PC-3 (cell line): Measurements from ENCODE around the gene KSR2. TPM values are rescaled to one million over a fixed set of nuclear protein-coding genes. Genes with fewer than 3 reads are reported as not detected.

Experiments used
- ATAC-seq: fragments of 200-7000 bp; cut with Tn5 transposase; 2 replicates; pipeline ENCODE4 v1.9.1; 2020; ENCODE audit warnings: mild to moderate bottlenecking, moderate library complexity
- BruUV-seq: library from RNA; stranded (reverse); fragments of 400-500 nt; replicated peaks from 2 replicates; lab custom pipeline; 2021; lab: Mats Ljungman, UMichigan
- CTCF ChIA-PET: fragments of 300-600 bp; sonication (Branson Sonifier 250); formaldehyde crosslinking; loops from one replicate; lab custom pipeline; 2022; ENCODE audit warnings: antibody characterized with exemption; lab: Charles Lee
- POLR2A ChIA-PET: fragments of 300-600 bp; sonication (Branson Sonifier 250); formaldehyde crosslinking; loops from one replicate; lab custom pipeline; 2022; ENCODE audit warnings: antibody characterized with exemption; ENCODE audit not compliant: unreplicated experiment; lab: Charles Lee
- DNase-seq: peaks from one replicate; pipeline ENCODE4 v3.0.0-alpha.2; 2015
- H2AFZ ChIP-seq: fragments of 300-600 bp; sonication (generic); 2 replicates; pipeline ENCODE4 v1.6.0; 2016; ENCODE audit warnings: antibody characterized with exemption, low read length
- H3F3A ChIP-seq: fragments of 300-600 bp; sonication (generic); one replicate; pipeline ENCODE4 v1.6.0; 2017; ENCODE audit warnings: antibody characterized with exemption, low read length, control low read depth, mild to moderate bottlenecking; ENCODE audit not compliant: unreplicated experiment
- H3K27ac ChIP-seq: fragments of 300-600 bp; sonication (generic); 2 replicates; pipeline ENCODE4 v1.5.1; 2016; ENCODE audit warnings: mild to moderate bottlenecking, low read length
- H3K27me3 ChIP-seq: fragments of 300-600 bp; sonication (generic); 2 replicates; pipeline ENCODE4 v1.6.1; 2016; ENCODE audit warnings: low read length, mixed read lengths
- H3K36me3 ChIP-seq: fragments of 300-600 bp; sonication (generic); 2 replicates; pipeline ENCODE4 v1.6.1; 2016; ENCODE audit warnings: low read depth, mixed run types, low read length, mixed read lengths
- H3K4me1 ChIP-seq: fragments of 300-600 bp; sonication (generic); 2 replicates; pipeline ENCODE4 v1.5.1; 2016; ENCODE audit warnings: low read length; ENCODE audit not compliant: insufficient read depth
- H3K4me2 ChIP-seq: fragments of 300-600 bp; sonication (generic); 2 replicates; pipeline ENCODE4 v1.6.0; 2016; ENCODE audit warnings: low read length
- H3K4me3 ChIP-seq: fragments of 300-600 bp; sonication (generic); 2 replicates; pipeline ENCODE4 v1.5.1; 2016; ENCODE audit warnings: mild to moderate bottlenecking, low read length, mixed read lengths
- H3K79me2 ChIP-seq: fragments of 300-600 bp; sonication (generic); 2 replicates; pipeline ENCODE4 v1.6.1; 2017; ENCODE audit warnings: low read length, mixed read lengths
- H3K9ac ChIP-seq: fragments of 300-600 bp; sonication (generic); 2 replicates; pipeline ENCODE4 v1.6.0; 2016; ENCODE audit warnings: mild to moderate bottlenecking, low read length
- H3K9me2 ChIP-seq: fragments of 300-600 bp; sonication (generic); replicated peaks from 2 replicates; pipeline ENCODE4 v1.6.1; 2016; ENCODE audit warnings: mixed run types, low read length, mixed read lengths
- H3K9me3 ChIP-seq: fragments of 300-600 bp; sonication (generic); 2 replicates; pipeline ENCODE4 v1.6.1; 2016; ENCODE audit warnings: low read length, mixed read lengths
- H4K20me1 ChIP-seq: fragments of 300-600 bp; sonication (generic); 2 replicates; pipeline ENCODE4 v1.6.1; 2016; ENCODE audit warnings: low read length, mixed read lengths
- CTCF ChIP-seq: fragments of 300-600 bp; sonication (generic); conservative IDR thresholded peaks from 2 replicates; pipeline ENCODE4 v1.5.1; 2017; ENCODE audit warnings: antibody characterized with exemption, low read depth, mild to moderate bottlenecking, low read length
- EZH2 ChIP-seq: fragments of 300-600 bp; sonication (generic); IDR thresholded peaks from one replicate; pipeline ENCODE4 v1.6.1; 2017; ENCODE audit warnings: antibody characterized with exemption, mild to moderate bottlenecking, low read length; ENCODE audit not compliant: unreplicated experiment
- EZH2phosphoT487 ChIP-seq: fragments of 300-600 bp; sonication (generic); IDR thresholded peaks from 2 replicates; pipeline ENCODE4 v1.6.1; 2018; ENCODE audit warnings: mild to moderate bottlenecking, antibody characterized with exemption, low read length, borderline replicate concordance
- intact Hi-C: fragments of 100-400 bp; cut with micrococcal nuclease; formaldehyde crosslinking; loops from 2 replicates; pipeline ENCODE4 v1.9.0; 2023
- total RNA-seq: library from RNA; depleted of rRNA; stranded (reverse); fragments of >200 nt; gene quantifications from 2 replicates; pipeline ENCODE4 v1.2.3, GENCODE V29; 2014

Gene KSR2
- total RNA-seq, 1 experiment from 2014 or later, result 0.80 TPM

- ChIA-PET POLR2A (no interaction called here), CTCF (no interaction called here)
- intact Hi-C loops, result no loop called here
- Histone ChIP-seq H3K9ac (no peak overlapping the region), H3K4me3 (no peak overlapping the region), H2AFZ (no peak overlapping the region), H3K9me2 (no peaks in the 10 kb centered on the region), H3K79me2 (no peaks in the 10 kb centered on the region), H3K9me3 (no peaks in the 10 kb centered on the region), H3K27ac (no peak overlapping the region), H3K4me2 (no peak overlapping the region), H3F3A (no peaks in the 10 kb centered on the region), H3K36me3 (no peaks in the 10 kb centered on the region), H3K4me1 (peaks cover 6% of the 10 kb centered on the region; the same call in 1 of the 2 replicates), H4K20me1 (no peaks in the 10 kb centered on the region), H3K27me3 (no peaks in the 10 kb centered on the region)
- DNase-seq, result no peak
- BruUV-seq, result no TSS peak
- TF ChIP-seq CTCF (no peak), EZH2 (no peak), EZH2phosphoT487 (no peak)
- ATAC-seq, result no peak
Measured at GRCh38 chr12:117456076-117456475, 512.7 kb downstream of the KSR2 start.

- no peak for TF ChIP-seq EZH2
- TF ChIP-seq EZH2phosphoT487, result no peak
- TF ChIP-seq CTCF, result no peak
- intact Hi-C loops, result no loop called here
- Histone ChIP-seq H3K36me3 (no peaks in the 10 kb centered on the region), H3K4me1 (peaks cover 6% of the 10 kb centered on the region; the same call in 1 of the 2 replicates), H3K4me3 (no peak overlapping the region), H3K79me2 (no peaks in the 10 kb centered on the region), H3K4me2 (no peak overlapping the region), H4K20me1 (no peaks in the 10 kb centered on the region), H3K9me2 (no peaks in the 10 kb centered on the region), H3K9me3 (no peaks in the 10 kb centered on the region), H3F3A (no peaks in the 10 kb centered on the region), H2AFZ (no peak overlapping the region), H3K27me3 (no peaks in the 10 kb centered on the region), H3K27ac (no peak overlapping the region), H3K9ac (no peak overlapping the region)
- DNase-seq, result no peak
- CTCF ChIA-PET, result no interaction called here
- BruUV-seq, result no TSS peak
- ATAC-seq, result no peak
- POLR2A ChIA-PET, result no interaction called here
Measured at GRCh38 chr12:117453961-117454360, 514.8 kb downstream of the KSR2 start.

GRCh38 chr12:117452112-117452511 is 516.7 kb downstream of the KSR2 start:
- no peak overlapping the region for H3K9ac ChIP-seq

More at GRCh38 chr12:117452112-117452511, 516.7 kb downstream of the KSR2 start:
- ChIA-PET POLR2A (no interaction called here), CTCF (no interaction called here)
- Histone ChIP-seq H3K36me3 (no peaks in the 10 kb centered on the region), H3F3A (no peaks in the 10 kb centered on the region), H3K79me2 (no peaks in the 10 kb centered on the region), H4K20me1 (no peaks in the 10 kb centered on the region), H3K27me3 (no peaks in the 10 kb centered on the region), H3K4me3 (no peak overlapping the region), H3K9me3 (no peaks in the 10 kb centered on the region), H3K4me2 (no peak overlapping the region), H3K9me2 (no peaks in the 10 kb centered on the region), H3K27ac (no peak overlapping the region), H2AFZ (no peak overlapping the region), H3K4me1 (no peaks in the 10 kb centered on the region)
- TF ChIP-seq EZH2phosphoT487 (no peak), EZH2 (no peak), CTCF (no peak)
- DNase-seq (no peak), ATAC-seq (no peak)
- BruUV-seq, result no TSS peak
- intact Hi-C loops, result no loop called here
